Subcutaneous abdominal adipose tissue (tissue), 5 donors: ENCODE results near the gene C1orf52.
A peak's percentile ranks its signal among the peaks of the same experiment; 100 is the strongest.

Experiments used
- H3K27ac ChIP-seq: one replicate; pipeline ENCODE4 v1.7.0; 2013; ENCODE audit warnings: low read depth, mild to moderate bottlenecking, inconsistent platforms, low read length, moderate library complexity
- H3K27me3 ChIP-seq, 5 donors: one replicate each; pipeline ENCODE4 v1.7.0; 2013; ENCODE audit warnings: low read length in 5 of 5, inconsistent platforms in 1 of 5; ENCODE audit not compliant: control insufficient read depth in 5 of 5, insufficient read depth in 4 of 5
- H3K36me3 ChIP-seq, 5 donors: one replicate each; pipeline ENCODE4 v1.7.0; 2013; ENCODE audit warnings: low read length in 5 of 5; ENCODE audit not compliant: control insufficient read depth in 5 of 5, insufficient read depth in 5 of 5
- H3K4me1 ChIP-seq, 5 donors: one replicate each; pipeline ENCODE4 v1.7.0; 2013; ENCODE audit warnings: low read length in 5 of 5, mild to moderate bottlenecking in 3 of 5, moderate library complexity in 1 of 5; ENCODE audit not compliant: control insufficient read depth in 5 of 5, insufficient read depth in 5 of 5
- H3K4me3 ChIP-seq, 5 donors: one replicate each; pipeline ENCODE4 v1.7.0; 2013; ENCODE audit warnings: low read length in 5 of 5, low read depth in 1 of 5
- H3K9ac ChIP-seq, 5 donors: one replicate each; pipeline ENCODE4 v1.7.0; 2013; ENCODE audit warnings: low read length in 5 of 5, mild to moderate bottlenecking in 4 of 5, moderate library complexity in 3 of 5
- H3K9me3 ChIP-seq, 5 donors: one replicate each; pipeline ENCODE4 v1.7.0; 2013; ENCODE audit warnings: low read length in 5 of 5; ENCODE audit not compliant: control insufficient read depth in 5 of 5
- donor health status: healthy.
- donor health status: healthy.
- donor health status: healthy.
- donor health status: healthy.
- donor health status: healthy.

The C1orf52 gene

DNA sequence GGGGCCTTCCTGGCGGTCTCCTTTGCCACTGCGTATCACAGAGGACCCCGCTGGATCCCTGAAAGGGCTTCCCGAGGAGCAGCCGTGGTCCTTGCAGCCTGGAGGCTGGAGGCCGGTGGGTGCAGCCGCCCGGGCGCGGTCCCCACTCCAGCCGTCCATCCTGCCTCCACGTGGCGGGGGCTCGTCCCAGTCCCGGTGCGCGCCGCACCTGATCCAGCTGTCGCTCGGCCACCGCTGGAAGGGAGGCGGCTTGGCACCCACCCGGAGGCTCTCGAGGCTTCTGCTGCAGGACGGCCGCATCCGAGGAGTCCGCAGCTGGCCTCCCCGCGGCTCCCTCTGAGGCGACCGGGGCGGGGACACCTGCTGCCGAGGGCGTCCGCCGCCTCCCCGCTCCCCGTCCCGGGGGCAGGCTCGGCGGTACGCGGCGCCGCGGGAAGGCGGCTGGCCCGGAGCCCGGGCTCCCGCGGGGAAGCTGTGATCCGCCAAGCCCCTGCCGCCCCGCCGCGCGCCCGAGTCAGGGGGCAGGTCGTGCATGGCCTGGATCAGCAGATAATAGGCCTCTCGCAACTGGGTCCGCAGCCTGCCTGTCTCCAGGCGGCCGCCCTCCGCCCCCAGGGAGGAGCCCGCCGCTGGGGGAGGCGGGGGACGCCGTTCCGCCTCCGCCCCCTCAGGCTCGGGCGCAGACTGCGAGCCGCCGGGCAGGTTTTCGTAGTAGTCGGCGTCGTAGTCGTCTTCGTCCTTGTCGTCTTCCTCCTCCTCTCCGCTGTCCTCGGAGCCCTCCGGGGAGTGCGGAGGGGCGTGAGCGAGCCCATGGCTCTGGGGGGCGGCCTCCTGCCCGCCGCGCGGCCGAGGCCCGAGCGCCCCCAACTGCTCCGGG lies 58.8 kb downstream of the C1orf52 start, which contains the start of gene SYDE2:
Gene SYDE2 (minus strand): TSS at position 554 of the 877 bp plus-strand sequence. CDS start 20 bp downstream, at position 534.
- Histone ChIP-seq H3K9me3 (no peaks in the 10 kb centered on the region), H3K9ac (peak within 1 kb of the TSS; percentile 66 to 94 (median 91)), H3K27ac (peak within 1 kb of the TSS; percentile 95), H3K4me1 (peaks cover 0 to 58% (median 32%) of the 10 kb centered on the region in 5 donors), H3K27me3 (no peaks in the 10 kb centered on the region), H3K4me3 (peak within 1 kb of the TSS; percentile 76 to 97 (median 89)), H3K36me3 (no peaks in the 10 kb centered on the region)
